Measurements from ENCODE around the gene PARP1.
A peak's percentile ranks its signal among the peaks of the same experiment; 100 is the strongest.
"Not testable (repeated sequence)": the region's sequence is repeated elsewhere in the genome, so short reads cannot be mapped to it uniquely, and the experiment has no call there.

Gene PARP1

DNA sequence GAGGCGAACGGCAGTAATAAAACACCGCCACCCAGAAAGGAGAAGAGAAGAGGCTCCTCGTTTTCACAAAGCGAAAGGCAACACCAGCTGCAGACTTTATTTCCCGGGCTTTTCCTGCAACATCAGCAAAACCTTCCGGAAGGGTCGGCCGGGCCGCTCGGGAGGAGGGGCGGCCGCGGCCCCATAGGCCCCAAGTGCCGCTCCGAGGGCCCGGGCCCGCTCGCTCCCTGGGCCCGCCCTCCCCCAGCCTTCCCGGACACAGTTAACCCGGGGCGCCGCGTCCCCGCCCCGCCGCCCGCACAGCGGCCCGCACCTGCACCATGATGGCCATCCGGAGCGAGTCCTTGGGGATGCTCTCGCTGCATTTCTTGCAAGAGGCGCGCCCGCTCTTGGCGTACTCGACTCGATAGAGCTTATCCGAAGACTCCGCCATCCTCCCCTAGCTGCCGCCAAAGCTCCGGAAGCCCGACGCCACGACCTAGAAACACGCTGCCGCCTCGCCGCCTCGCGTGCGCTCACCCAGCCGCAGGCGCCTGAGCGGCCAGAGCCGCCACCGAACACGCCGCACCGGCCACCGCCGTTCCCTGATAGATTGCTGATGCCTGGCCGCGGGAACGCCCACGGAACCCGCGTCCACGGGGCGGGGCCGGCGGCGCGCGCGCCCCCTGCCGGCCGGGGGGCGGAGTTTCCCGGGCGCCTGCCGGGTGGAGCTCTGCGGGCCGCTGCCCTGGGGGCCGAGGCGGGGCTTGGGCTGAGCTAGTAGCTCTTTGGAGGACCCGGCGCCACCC is at the start of gene PARP1:
Gene PARP1, minus strand, starts transcription at position 597 of the 788 bp plus-strand sequence. Its CDS starts 164 bp downstream, at position 433.
- DNase-seq = peak; percentile 91

- no peak for DNase-seq
These were observed 49.4 kb upstream of the PARP1 start for GRCh38 chr1:226457307-226457712.

GRCh38 chr1:226455843-226456242 is 48.0 kb upstream of the PARP1 start:
- no peak for DNase-seq

DNA sequence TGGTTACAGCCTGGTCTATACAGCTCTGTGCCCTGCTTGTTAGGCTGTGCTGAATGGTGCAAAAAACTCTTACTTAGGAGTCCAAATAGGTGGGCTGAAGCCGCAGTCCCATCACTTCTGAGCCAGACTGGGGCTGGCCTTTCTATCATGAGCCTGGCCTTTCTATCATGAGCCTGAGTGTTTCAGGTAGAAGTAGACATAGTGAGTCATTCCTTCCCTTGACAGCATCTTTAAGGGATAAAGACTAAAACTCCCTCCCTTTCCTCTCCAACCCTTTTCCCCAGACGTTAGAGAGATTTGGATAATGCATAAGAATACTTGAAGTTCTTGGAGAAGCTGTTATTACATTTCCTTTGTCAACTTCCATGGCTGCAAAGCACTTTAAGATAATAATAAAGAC is 46.5 kb upstream of the PARP1 start:
- no peak for DNase-seq

DNA sequence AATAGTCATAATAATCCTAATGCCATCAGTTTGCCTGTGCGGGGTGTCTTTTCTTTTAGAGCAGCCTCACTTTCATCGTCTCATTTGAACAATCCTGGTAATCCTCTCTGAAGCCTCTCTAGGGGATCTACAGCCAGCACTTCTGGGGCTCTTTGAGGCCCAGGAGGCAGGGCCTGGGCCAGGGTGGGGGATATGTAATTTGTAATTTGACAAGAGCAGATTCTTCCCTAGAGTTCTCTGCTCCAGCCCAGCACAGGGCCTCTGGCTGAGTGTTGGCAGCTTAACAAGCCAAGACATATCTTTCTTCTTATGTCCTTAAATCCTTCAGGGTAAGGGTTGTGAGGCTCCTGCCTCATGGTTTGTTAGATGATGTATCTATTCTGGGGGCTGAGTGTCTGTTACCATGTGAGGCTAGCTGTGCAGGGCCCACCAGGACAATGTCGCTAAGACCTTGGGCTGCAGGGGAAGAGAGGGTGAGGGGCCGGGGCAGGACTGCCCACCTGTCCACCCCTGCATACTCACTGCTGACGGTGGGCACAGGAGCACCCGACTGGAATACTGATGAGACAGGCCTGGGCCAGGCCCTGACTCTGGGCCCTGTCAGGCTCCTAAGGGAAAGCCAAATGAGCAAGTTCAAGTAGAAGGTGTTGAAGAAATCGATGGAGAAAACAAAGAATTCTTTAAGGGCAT is 45.3 kb upstream of the PARP1 start:
- no peak for DNase-seq

DNA sequence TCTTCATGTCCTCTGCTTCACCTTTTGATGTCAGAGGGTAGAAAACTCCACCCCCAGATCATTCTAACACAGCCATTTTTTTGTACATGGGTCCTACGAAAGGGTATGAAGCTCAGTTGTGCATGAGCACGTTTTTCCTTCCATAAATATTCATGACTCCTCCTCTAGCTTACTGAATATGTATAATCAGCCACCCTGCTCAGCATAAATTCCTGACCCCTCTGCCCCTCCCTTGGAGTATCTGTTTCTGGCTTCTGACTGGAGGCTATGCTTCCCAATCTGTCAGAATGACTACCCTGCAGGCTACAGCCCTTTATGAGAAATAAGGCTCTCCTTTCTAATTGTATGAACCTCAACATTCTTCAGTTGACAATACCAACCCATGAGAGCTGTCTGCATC is 42.8 kb upstream of the PARP1 start:
- no peak for DNase-seq

GRCh38 chr1:226449823-226450222 is 41.9 kb upstream of the PARP1 start:
- no peak for DNase-seq

DNA sequence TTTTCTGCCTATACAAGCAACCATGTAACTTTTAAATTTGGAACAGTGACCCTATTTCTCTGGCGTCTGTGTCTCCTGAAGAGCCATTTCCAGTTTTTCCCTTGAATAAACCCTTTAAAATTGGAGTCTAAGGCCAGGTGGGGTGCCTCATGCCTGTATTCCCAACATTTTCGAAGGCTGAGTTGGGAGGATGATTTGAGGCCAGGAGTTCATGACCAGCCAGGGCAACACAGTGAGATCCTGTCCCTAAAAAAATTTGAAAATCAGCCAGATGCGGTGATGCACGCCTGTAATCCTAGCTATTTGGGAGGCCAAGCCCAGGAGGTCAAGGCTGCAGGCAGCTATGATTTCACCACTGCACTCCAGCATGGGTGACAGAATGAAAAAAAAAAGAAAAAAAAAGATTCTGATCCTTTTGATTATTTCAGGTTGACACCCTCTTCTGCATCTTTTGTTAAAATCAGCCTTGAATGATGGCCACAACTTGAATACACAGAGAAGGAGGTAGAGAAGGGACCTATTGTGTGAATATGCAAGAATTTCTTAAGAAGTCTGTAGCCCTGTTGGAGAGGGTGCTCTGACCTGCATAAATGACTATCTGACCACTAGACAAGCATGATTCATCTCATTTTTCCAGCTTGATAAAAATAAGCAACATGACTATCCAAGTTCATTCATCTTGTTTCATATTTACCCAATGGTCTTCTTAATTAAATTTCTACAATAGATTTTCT is 40.2 kb upstream of the PARP1 start:
- DNase-seq = no peak

DNA sequence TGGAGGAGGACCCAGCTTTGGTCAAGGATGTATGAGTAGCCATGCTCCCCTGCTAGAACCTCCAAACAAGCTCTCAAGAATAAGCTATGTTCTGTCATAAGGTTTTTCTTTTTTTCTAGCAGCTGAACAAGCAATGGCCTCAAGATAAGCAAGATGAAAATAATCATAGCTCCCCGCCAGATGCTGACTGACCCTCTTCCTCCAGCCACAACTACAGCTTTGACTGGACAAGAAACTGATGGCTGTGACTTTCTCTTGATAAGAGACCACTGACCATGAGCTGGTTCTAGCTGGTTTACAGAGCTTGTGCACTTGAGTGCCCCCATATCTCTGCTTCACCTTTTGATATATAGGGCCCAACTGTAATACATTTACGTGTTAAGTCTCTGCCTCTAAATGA is 38.2 kb upstream of the PARP1 start:
- DNase-seq = no peak

DNA sequence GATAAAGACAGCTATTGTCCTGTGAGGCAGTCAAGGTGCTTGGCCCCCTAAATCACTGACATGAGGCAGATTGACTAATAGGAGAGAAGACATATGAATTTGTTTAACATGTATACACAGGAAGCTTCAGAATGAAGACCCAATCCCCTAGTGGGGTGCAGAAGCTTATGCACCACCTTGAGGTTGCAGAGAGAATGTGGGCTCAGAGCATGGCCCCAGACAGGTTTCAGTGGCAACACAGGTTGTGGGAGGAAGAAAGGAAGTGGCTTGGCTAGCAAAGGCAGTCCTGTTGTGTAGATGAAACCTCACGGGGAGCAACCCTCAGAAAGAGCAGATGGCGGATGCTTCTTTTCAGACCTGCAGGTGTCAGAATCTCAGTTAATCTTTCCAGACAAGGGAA is 37.0 kb upstream of the PARP1 start:
- DNase-seq = no peak

DNA sequence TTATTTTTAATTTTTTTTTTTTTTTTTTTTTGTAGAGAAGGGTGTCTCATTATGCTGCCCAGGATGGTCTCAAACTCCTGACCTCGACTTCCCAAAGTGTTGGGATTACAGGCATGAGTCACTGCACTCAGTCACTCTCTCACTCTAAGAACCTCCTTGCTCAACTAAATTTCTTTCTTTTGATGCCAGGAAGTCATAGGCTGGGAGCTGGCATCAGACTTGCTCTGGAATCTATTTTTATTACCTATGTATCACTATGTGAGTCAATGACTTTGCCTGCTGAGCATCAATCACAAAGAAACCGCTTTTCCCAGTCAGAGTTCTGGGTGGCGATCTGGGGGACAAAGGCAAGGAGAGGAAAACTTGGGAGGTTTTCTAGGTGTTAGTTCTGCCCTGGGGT is 35.5 kb upstream of the PARP1 start:
- DNase-seq = no peak

- DNase-seq = no peak
These were observed 35.1 kb upstream of the PARP1 start for GRCh38 chr1:226443033-226443432.

DNA sequence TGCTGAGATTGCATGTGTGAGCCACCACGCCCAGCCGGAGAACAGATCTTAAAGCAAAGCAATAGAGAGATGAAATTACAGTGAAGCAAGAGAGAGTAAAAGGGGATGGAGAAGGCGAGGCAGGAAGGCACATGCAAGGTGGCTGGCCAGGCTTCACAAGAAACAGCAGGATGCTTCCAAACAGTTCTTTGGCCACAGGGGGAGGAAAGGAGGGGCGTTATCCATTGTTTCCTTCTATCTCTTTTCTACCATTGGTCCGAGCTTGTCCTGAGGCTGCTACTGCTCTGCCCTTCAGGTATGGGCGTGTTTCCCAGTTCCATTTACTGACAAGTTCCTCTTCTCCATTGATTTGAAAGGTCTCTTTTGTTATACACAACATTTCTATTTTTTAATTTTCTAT is 33.7 kb upstream of the PARP1 start:
- DNase-seq = no peak

DNA sequence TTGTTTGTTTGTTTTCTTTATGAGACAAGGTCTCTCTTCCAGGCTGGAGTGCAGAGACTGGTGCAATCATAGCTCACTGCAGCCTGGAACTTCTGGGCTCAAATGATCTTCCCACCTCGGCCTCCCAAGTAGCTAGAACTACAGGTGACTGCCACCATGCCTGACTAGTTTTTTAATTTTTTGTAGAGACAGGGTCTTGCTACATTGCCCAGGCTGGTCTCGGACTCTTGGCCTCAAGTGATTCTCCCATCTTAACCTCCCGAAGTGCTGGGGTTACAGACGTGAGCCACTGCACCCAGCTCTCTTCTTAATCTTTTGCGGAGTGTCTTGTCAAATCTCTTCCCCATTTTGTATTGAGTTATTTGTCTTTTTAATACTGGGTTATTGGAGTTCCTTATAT is 32.6 kb upstream of the PARP1 start:
- no peak for DNase-seq

- DNase-seq = no peak
These were observed 30.1 kb upstream of the PARP1 start for GRCh38 chr1:226438007-226438406.

DNA sequence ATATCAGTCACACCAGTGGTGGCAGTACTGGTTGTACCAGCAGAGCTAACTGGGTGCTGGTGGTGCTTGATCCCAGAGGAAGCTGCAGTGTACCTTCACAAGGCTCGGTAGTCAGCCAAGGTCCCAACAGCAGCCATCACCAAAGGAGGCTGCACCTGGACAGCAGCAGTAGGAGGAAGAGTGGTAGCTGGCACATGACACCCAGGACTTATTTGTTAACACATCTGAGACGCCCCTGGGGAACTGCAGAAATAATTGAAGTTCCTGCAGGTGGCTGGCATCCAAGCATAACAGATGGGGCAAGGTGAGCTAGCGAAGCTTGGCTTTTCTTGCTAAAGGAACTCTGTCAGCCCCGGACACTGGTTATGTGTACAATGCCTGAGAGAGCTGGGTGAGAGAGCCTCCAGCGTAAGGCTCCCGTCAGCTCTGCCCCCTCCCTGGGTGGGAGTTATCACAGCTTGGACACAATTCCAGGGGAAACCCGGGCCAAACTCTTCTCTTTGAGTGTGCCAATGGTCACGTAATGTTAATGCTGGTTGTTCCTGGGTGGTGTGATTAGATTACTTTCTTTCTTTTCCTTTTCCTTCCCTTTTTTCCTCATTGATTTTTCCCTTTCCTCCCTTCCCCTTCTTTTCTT is 29.1 kb upstream of the PARP1 start:
- DNase-seq = peak; percentile 89

GRCh38 chr1:226436472-226436854 is 28.6 kb upstream of the PARP1 start:
- no peak for DNase-seq

DNA sequence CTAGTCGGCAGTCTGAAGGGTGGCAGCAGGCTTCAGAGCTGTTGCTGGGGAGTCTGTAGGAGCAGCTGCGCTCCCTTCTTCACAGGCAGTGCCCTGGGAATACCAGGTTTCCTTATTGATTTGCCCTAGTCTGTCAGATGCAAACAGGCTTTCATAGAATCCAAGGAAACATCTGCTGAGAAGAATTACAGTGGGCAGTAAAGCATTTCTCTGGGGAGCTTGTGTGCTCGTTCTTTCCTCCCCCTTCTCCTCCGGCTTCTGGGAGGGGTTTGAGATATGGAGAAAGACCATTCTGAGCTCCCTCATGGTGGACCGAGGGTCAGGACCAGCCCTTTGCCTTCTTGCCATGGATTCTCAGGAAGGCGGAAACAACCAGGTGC is 25.4 kb upstream of the PARP1 start:
- DNase-seq = peak; percentile 29

GRCh38 chr1:226432586-226433340 is 24.9 kb upstream of the PARP1 start:
- DNase-seq = no peak

DNA sequence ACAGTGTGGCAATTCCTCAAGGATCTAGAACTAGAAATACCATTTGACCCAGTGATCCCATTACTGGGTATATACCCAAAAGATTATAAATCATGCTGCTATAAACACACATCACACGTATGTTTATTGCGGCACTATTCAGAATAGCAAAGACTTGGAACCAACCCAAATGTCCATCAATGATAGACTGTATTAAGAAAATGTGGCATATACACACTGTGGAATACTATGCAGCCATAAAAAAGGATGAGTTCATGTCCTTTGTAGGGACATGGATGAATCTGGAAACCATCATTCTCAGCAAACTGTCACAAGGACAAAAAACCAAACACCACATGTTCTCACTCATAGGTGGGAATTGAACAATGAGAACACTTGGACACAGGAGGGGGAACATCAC is 24.0 kb upstream of the PARP1 start:
- not testable (repeated sequence) for DNase-seq

DNA sequence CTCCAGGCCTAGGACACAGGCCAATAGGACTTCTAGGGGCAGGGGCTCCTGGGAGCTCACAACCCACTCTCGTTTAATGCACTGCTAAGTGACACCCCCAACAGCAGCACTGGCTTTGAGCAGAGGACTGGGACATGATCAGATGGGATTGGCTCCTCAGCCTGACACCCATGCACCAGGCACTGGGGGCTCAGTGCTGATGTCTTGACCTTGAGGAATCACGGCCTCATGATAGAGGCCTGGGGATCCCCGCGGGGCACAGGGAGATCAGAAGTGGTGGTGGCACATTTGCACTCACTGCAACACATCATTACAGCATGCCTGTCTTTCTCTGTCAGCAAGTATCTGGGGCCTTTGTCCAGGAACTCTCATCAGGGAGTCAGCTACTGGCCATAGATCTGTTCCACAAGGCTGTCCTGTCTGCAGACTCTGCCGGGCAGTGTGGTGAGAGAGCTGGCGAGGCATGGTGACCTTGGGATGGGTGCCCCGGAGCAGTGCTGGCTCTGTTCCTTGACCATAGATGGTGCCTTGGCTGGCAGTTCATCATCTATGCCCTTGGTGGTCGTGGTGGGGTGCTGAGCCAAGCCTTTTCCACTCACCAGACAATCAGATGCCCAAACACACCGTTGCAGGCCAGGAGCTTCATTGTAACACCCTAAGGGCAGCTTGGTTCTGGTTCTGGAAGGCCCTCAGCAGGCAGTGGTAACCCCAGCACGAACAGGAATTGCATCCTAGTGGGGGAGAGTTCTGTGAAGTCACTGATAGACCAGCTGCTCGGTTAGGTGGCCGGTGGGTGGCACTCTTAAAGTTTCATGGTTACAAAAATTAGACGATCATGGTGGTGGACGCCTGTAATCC is 22.2 kb upstream of the PARP1 start:
- no peak for DNase-seq
